B cell (primary cell): ENCODE results near the gene CAPN15. TPM values are rescaled to one million over a fixed set of nuclear protein-coding genes. Genes with fewer than 3 reads are reported as not detected.

Experiments
- ATAC-seq: fragments of 200-7000 bp; cut with Tn5 transposase; one replicate; pipeline ENCODE4 v1.10.0; 2021; ENCODE audit warnings: low read depth, mild to moderate bottlenecking, moderate number of reproducible peaks, moderate library complexity
- CTCF ChIA-PET: fragments of 350-600 bp; sonication (Branson Sonifier 250); formaldehyde crosslinking; loops from one replicate; lab custom pipeline; 2021; ENCODE audit warnings: antibody characterized with exemption, inconsistent platforms; lab: Charles Lee
- POLR2A ChIA-PET: fragments of 350-600 bp; sonication (Branson Sonifier 250); formaldehyde crosslinking; loops from one replicate; lab custom pipeline; 2021; ENCODE audit warnings: antibody characterized with exemption; lab: Charles Lee
- DNase-seq: peaks from one replicate; pipeline ENCODE4 v3.0.0; 2013
- H2AFZ ChIP-seq: 2 replicates; pipeline ENCODE4 v1.6.1; 2012; ENCODE audit warnings: mild to moderate bottlenecking, low read depth, low read length; ENCODE audit not compliant: insufficient read depth, poor library complexity, severe bottlenecking
- H3K27ac ChIP-seq, 2 donors: 1 replicate in 1 of 2; 2 replicates in 1 of 2; pipeline ENCODE4 v1.5.1; 2012 to 2013; ENCODE audit warnings: low read length in 2 of 2, mild to moderate bottlenecking in 2 of 2, moderate library complexity in 1 of 2
- H3K27me3 ChIP-seq, 4 experiments: fragments of 200-600 bp in 1 of 4; sonication (generic) in 1 of 4; replicated peaks in 1 of 4; 1 replicate in 2 of 4; 2 replicates in 2 of 4; pipeline versions ENCODE4 v1.6.1 to v1.7.0; 2013 to 2016; ENCODE audit warnings: low read length in 3 of 4, mild to moderate bottlenecking in 2 of 4, mixed read lengths in 1 of 4, moderate library complexity in 1 of 4; ENCODE audit not compliant: insufficient read depth in 4 of 4, control insufficient read depth in 3 of 4; ENCODE audit errors: control extremely low read depth in 1 of 4
- H3K36me3 ChIP-seq, 2 experiments: replicated peaks in 1 of 2; 1 replicate in 1 of 2; 2 replicates in 1 of 2; pipeline versions ENCODE4 v1.6.1 to v1.7.1; 2013; ENCODE audit warnings: low read length in 1 of 2; ENCODE audit not compliant: insufficient read depth in 2 of 2, control insufficient read depth in 1 of 2; ENCODE audit errors: control extremely low read depth in 1 of 2, extremely low read depth in 1 of 2
- H3K4me1 ChIP-seq, 2 donors: fragments of 200-600 bp in 1 of 2; sonication (generic) in 1 of 2; 1 replicate in 1 of 2; 2 replicates in 1 of 2; pipeline versions ENCODE4 v1.5.1 to v1.6.1; 2013 to 2017; ENCODE audit warnings: low read length in 2 of 2; ENCODE audit not compliant: control insufficient read depth in 2 of 2, insufficient read depth in 2 of 2
- H3K4me2 ChIP-seq: replicated peaks from 2 replicates; pipeline ENCODE3; 2012; ENCODE audit warnings: mild to moderate bottlenecking, low read depth, low read length; ENCODE audit not compliant: poor library complexity, severe bottlenecking
- H3K4me3 ChIP-seq, 5 experiments: fragments of 200-600 bp in 1 of 5; sonication (generic) in 1 of 5; 1 replicate in 3 of 5; 2 replicates in 2 of 5; pipeline versions ENCODE4 v1.5.1 to v1.7.0; 2011 to 2016; ENCODE audit warnings: low read length in 4 of 5, mild to moderate bottlenecking in 4 of 5, low read depth in 2 of 5, control low read depth in 1 of 5, moderate library complexity in 1 of 5; ENCODE audit not compliant: insufficient read depth in 1 of 5; ENCODE audit errors: control extremely low read depth in 1 of 5, extremely low read depth in 1 of 5
- H3K79me2 ChIP-seq: fragments of 200-600 bp; sonication (generic); one replicate; pipeline ENCODE4 v1.6.0; 2016; ENCODE audit warnings: low read length; ENCODE audit not compliant: control insufficient read depth, insufficient read depth
- H3K9ac ChIP-seq: fragments of 200-600 bp; sonication (generic); 2 replicates; pipeline ENCODE4 v1.6.1; 2017; ENCODE audit warnings: mild to moderate bottlenecking, low read length, moderate library complexity
- H3K9me3 ChIP-seq, 3 donors: one replicate each; pipeline versions ENCODE4 v1.6.1 to v1.7.1; 2013; ENCODE audit warnings: low read length in 2 of 3; ENCODE audit not compliant: control insufficient read depth in 2 of 3, insufficient read depth in 1 of 3; ENCODE audit errors: control extremely low read depth in 1 of 3
- H4K20me1 ChIP-seq: 2 replicates; pipeline ENCODE4 v1.6.0; 2012; ENCODE audit warnings: mild to moderate bottlenecking, low read length; ENCODE audit not compliant: insufficient read depth, control insufficient read depth, poor library complexity, severe bottlenecking
- H3K27ac Mint-ChIP-seq: one replicate; pipeline ENCODE4 v1.8.0; 2021; ENCODE audit warnings: mixed read lengths
- H3K27me3 Mint-ChIP-seq: one replicate; pipeline ENCODE4 v1.8.0; 2021; ENCODE audit warnings: mixed read lengths
- H3K4me1 Mint-ChIP-seq: one replicate; pipeline ENCODE4 v1.8.0; 2021; ENCODE audit warnings: mixed read lengths
- H3K4me3 Mint-ChIP-seq: one replicate; pipeline ENCODE4 v1.8.0; 2021; ENCODE audit warnings: mixed read lengths
- H3K9me3 Mint-ChIP-seq: one replicate; pipeline ENCODE4 v1.8.0; 2022; ENCODE audit warnings: mixed read lengths; ENCODE audit not compliant: insufficient read depth
- EZH2 ChIP-seq: IDR thresholded peaks from 2 replicates; pipeline ENCODE4 v1.6.1; 2012; ENCODE audit warnings: borderline replicate concordance, low read depth, mild to moderate bottlenecking, moderate library complexity, low read length; ENCODE audit not compliant: insufficient read depth, poor library complexity, severe bottlenecking
- WGBS: methylation state at CpG from one replicate; pipeline ENCODE4 v1.1.5; 2013; ENCODE audit warnings: missing lambda C conversion rate; ENCODE audit not compliant: insufficient coverage; 5-methylcytosine and 5-hydroxymethylcytosine counted together
- intact Hi-C: fragments of 100-400 bp; cut with micrococcal nuclease; formaldehyde crosslinking; loops from one replicate; pipeline ENCODE4 v1.10.0; 2022
- polyA plus RNA-seq: library from polyadenylated mRNA; depleted of rRNA; stranded (reverse); fragments of >200 nt; gene quantifications from 2 replicates; pipeline ENCODE4 v1.2.3, GENCODE V29; 2012
- total RNA-seq, 2 donors: library from RNA; stranded (reverse); fragments of 120-200 nt in 1 of 2; gene quantifications; 1 replicate in 1 of 2; 2 replicates in 1 of 2; pipeline versions ENCODE4 v1.2.3 to v1.2.4, GENCODE V29; 2013 to 2022
- TF ChIP-seq, protein P1 (sequence below): fragments of 200-600 bp; IDR thresholded peaks from one replicate; pipeline ENCODE4 v1.8.0; 2022; ENCODE audit warnings: antibody characterized with exemption, mild to moderate bottlenecking

Gene CAPN15
- total and polyA plus RNA-seq, 2 donors (not counting 1 experiment from before 2014, with no cell fraction given): 67.2 to 77.2 TPM

DNA sequence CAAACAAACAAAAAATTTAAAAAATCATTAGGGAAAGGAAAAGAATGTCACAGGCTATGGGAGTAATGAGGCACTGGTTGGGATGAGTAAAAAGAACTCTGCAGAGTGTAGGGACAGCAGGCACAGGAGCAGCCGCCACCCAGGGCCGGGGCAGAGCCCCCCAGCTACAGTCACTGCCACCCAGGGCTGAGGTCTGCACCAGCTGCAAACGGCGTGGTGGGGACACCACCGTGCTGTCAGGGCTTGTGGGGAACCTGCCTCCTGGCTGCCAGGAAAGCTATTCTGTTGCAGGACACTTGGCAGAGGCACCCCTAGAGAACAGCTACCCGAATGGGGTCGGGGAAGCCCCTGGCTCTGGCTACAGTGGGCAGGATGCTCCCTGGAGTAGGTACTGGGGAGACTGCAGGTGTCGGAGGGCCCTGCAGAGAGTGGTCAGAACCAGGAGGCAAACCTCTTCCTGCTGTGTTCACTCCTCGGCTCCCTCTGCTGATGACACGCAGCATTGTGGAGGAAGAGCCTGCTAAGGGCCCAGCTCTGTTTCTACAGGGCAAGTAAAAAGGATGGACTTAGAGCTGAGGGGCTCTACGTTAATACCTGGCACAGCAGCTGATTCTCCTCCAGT lies 32.3 kb upstream of the CAPN15 start:
- H3K27me3 Mint-ChIP-seq: no peaks in the 10 kb centered on the region
- H3K36me3 ChIP-seq: peaks cover 0 to 6% of the 10 kb centered on the region in 2 experiments
- H3K4me2 ChIP-seq: no peak overlapping the region
- ChIA-PET POLR2A (no interaction called here), CTCF (no interaction called here)
- no peak overlapping the region for H3K27ac Mint-ChIP-seq
- no peak overlapping the region for H2AFZ ChIP-seq
- WGBS: 54% methylated on average over 11 of the region's 11 CpGs
- TF ChIP-seq, protein P1, sequence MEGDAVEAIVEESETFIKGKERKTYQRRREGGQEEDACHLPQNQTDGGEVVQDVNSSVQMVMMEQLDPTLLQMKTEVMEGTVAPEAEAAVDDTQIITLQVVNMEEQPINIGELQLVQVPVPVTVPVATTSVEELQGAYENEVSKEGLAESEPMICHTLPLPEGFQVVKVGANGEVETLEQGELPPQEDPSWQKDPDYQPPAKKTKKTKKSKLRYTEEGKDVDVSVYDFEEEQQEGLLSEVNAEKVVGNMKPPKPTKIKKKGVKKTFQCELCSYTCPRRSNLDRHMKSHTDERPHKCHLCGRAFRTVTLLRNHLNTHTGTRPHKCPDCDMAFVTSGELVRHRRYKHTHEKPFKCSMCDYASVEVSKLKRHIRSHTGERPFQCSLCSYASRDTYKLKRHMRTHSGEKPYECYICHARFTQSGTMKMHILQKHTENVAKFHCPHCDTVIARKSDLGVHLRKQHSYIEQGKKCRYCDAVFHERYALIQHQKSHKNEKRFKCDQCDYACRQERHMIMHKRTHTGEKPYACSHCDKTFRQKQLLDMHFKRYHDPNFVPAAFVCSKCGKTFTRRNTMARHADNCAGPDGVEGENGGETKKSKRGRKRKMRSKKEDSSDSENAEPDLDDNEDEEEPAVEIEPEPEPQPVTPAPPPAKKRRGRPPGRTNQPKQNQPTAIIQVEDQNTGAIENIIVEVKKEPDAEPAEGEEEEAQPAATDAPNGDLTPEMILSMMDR: no peak
- no peak for TF ChIP-seq EZH2
- intact Hi-C loops: no loop called here
- H3K9ac ChIP-seq: no peak overlapping the region
- H3K9me3 Mint-ChIP-seq: no peaks in the 10 kb centered on the region
- no peak overlapping the region for H3K27ac ChIP-seq
- no peaks in the 10 kb centered on the region for H3K79me2 ChIP-seq
- no peak overlapping the region for H3K4me3 ChIP-seq
- no peaks in the 10 kb centered on the region for H3K4me1 Mint-ChIP-seq
- DNase-seq (no peak), ATAC-seq (no peak)
- H3K27me3 ChIP-seq: no peaks in the 10 kb centered on the region
- H4K20me1 ChIP-seq: no peaks in the 10 kb centered on the region
- no peak overlapping the region for H3K4me3 Mint-ChIP-seq
- no peaks in the 10 kb centered on the region for H3K4me1 ChIP-seq
- H3K9me3 ChIP-seq: no peaks in the 10 kb centered on the region

DNA sequence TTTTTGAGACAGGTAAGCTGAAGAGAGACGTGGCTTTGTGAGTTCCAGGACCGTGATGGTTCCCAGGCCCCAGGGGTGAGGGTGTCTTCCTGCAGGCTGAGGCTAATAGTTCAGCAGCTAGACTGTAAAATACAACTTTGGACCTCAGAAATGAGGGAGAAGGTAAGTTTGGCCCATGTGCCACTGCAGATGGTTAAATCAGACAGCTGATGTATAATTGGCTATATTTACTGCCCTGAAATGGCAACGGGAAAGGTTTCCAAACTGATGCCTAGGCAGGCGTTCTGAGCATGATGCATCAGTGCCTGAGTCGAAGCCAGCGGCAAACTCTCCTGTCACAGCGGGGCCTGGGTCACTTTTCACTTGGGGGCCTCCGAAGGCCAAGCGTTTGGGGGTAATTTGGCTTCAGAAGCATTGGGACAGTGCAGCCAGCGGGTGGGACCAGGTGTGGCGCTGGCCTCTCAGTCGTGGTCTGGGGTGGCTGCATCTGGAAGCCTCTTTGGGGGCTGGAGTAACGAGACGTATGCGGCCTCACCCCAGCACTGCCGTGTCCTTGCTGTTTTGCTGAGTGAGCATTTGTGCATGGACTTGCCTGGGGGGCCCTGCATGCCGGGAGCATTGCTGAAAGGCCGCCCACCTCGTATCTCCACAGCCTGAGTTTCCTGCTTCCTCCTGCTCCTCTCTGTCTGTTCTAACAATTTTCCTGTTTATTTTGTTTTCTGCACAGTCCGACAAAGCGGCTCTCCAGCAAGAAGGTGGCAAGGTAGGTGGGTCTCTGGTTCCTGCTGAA lies 31.2 kb upstream of the CAPN15 start:
- CTCF ChIA-PET: no interaction called here
- Histone ChIP-seq H4K20me1 (no peaks in the 10 kb centered on the region), H3K4me3 (no peak overlapping the region), H3K9me3 (no peaks in the 10 kb centered on the region), H3K27ac (no peak overlapping the region), H3K4me1 (no peaks in the 10 kb centered on the region), H3K36me3 (no peaks in the 10 kb centered on the region), H3K79me2 (no peaks in the 10 kb centered on the region), H3K4me2 (no peak overlapping the region), H2AFZ (no peak overlapping the region), H3K9ac (no peak overlapping the region), H3K27me3 (no peaks in the 10 kb centered on the region)
- ATAC-seq (no peak), DNase-seq (no peak)
- TF ChIP-seq, protein P1: no peak
- no peak for TF ChIP-seq EZH2
- no peak overlapping the region for H3K4me3 Mint-ChIP-seq
- intact Hi-C loops: no loop called here
- WGBS: 77% methylated on average over 12 of the region's 21 CpGs
- H3K27me3 Mint-ChIP-seq: no peaks in the 10 kb centered on the region
- POLR2A ChIA-PET: no interaction called here
- H3K9me3 Mint-ChIP-seq: no peaks in the 10 kb centered on the region
- H3K4me1 Mint-ChIP-seq: no peaks in the 10 kb centered on the region
- H3K27ac Mint-ChIP-seq: no peak overlapping the region
